EH (cell line): ENCODE results near the gene ATP10A.
"Not testable (repeated sequence)": the region's sequence is repeated elsewhere in the genome, so short reads cannot be mapped to it uniquely, and the experiment has no call there.

Source experiments
- DNase-seq: peaks from one replicate; pipeline ENCODE4 v3.0.0-alpha.2; 2015; ENCODE audit warnings: low read depth

ATP10A gene

DNA sequence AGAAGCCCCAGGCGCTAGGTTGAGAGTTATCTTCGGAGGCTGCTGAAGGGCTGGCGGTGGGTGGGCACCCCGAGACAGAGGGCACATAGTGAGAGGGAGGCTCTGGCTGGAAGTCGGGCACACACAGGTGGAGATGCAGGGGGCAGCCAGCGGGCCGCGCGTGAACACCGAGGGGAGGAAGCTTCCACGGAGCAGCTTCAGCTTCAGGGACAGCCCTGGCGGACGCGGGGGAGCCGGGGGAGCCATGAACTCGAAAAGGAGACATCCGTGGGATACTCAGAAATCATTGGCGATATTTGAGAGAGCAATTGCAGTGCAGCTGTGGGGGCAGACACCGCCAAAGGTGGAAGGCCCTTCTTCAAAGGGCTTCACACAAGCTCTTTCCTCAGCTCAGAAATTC is 204.6 kb downstream of the ATP10A start:
- no peak for DNase-seq

- DNase-seq: no peak
These were observed 207.7 kb downstream of the ATP10A start for GRCh38 chr15:25655207-25655948.

- no peak for DNase-seq
These were observed 209.8 kb downstream of the ATP10A start for GRCh38 chr15:25653371-25653770.

DNA sequence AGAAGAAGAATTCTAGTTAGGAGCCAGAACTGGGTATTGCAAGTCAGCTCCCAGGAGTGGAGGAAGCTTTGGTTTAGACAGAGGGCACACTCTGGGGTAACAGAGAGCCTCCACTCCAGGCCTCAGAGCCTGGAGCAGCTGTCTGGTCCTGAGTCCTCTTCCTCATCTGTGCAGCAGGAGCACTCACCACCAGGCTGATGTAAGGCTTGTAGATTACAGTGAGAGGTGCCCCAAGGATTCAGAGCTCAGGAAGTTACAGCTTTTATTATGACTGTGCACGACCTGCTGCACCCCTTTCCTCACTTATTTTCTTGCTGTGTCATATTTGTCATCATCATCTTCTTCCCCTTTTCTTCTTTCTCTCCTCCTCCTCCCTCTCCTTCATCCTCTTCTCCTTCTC is 210.4 kb downstream of the ATP10A start:
- DNase-seq: no peak

DNA sequence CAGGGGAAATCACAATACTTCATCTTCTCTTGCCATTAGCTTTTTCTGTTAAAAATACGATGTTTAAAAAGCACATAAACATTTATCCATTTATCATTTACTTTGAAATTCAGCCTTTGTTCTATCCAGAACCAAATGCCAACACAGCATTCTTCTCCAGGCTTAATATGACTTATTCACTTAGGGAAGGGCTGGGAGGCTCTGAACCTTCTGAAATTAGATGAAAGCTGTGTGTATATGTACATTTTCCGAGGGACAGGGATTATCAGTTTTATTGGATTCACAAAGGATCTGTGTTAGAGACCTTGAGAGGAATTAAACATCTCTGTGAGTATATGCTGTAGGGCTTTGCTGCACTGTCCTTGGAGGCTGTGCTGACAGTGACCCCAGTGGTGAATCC is 213.7 kb downstream of the ATP10A start:
- DNase-seq: no peak

DNA sequence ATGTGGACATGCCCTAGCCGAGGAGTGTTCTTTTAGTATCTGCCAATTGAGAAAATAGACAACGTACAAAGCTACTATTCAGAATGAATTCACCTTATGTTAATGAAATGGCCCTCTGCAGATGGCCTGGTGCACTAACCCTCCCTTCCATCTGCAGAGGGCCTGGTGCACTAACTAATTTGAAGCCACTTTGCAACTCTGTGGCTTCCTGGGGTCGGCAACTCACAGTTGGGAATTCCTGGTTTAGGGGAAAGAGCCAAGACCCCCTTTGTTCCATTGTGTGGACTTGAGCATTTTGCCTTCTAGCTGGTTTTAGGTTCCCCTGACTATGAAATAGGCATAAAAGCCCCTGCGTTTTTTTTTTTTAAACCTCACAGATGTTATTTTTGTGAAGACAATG is 220.0 kb downstream of the ATP10A start:
- no peak for DNase-seq

GRCh38 chr15:25641762-25642161 is 221.4 kb downstream of the ATP10A start:
- DNase-seq: no peak

DNA sequence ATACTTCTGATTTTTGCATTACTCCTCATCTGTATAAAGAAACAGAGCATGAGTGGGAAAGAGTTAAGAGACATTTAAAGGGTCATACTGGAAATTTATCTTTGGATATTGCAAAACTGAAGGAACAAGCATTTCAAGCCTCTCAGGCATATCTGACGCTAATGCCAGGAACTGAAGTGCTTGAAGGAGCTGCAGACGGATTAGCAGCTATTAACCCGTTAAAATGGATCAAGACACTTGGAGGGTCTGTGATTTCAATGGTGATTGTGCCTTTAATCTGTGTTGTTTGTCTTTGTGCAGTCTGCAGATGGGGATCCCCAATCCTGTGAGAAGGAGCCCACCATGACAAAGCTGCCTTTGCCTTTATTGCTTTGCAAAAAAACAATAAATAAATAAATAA is 221.8 kb downstream of the ATP10A start:
- no peak for DNase-seq

- not testable (repeated sequence) for DNase-seq
These were observed 222.2 kb downstream of the ATP10A start for GRCh38 chr15:25640959-25641358.

DNA sequence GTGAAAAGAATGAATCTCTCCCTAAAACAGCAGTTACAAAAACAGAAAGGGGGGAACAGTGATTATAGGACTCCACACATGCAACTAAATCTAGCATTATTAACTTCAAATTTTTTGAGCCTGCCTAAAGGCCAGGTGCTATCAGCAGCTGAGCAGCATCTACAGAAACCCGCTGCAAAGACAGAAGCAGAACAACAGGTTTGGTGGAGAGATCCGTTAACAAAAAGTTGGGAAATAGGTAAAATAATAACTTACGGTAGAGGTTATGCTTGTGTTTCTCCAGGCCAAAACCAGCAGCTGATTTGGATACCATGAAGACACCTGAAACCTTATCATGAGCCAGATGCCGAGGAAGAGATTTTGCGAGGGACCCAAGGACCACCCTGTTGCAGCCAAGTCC is 222.7 kb downstream of the ATP10A start:
- DNase-seq: no peak

DNA sequence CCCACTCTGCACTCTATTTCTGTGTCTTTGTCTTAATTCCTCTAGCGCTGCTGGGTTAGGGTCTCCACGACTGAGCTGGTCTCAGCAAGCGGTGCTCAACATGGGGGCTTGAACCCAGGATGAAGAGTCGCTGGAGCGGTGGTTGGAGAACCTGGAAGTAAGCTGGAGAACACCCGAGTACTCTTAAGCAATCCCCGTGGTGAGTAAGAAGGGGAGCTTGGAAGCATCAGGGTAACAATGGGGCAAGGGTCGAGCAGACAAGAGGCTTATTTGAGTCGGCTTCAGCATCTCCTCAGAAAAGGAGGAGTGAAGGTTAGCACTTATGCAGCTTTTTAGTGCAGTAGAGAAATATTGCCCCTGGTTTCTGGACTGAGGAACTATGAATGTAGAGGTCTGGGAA is 226.6 kb downstream of the ATP10A start:
- not testable (repeated sequence) for DNase-seq

DNA sequence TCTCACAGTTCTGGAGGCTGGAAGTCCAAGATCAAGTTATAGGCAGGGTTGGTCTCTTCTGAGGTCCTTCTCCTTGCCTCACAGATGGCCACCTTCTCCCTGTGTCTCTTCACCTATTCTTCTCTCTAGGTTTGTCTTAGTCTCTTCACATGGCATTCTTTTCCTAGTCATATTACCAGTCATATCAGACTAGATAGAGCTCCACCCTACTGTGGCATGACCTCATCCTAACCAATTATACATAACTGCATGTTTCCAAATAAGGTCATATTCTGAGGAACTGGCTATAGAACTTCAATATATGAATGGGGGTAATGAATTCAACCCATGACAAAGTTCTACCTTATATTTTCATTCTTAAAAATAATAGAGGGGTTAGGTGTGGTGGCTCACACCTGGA is 227.9 kb downstream of the ATP10A start:
- peak; percentile 24 for DNase-seq

DNA sequence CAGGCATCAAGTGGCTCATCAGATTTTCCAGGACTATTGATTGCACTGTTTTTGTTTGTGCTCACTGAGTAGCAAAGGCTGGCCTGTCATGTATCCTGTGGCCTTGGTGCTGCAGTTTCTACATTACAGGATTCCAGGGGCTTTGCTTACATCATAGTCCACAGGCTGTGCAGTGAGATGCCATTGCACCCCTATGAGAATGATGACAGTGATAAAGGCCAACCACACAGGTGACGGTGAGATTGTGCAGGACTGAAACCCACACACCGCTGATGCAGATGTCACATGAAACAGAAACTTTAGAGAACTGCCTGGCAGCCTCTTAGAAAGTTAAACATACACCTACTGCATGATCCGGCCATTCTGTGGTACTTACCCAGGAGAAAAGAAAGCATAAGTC is 229.3 kb downstream of the ATP10A start:
- DNase-seq: no peak

DNA sequence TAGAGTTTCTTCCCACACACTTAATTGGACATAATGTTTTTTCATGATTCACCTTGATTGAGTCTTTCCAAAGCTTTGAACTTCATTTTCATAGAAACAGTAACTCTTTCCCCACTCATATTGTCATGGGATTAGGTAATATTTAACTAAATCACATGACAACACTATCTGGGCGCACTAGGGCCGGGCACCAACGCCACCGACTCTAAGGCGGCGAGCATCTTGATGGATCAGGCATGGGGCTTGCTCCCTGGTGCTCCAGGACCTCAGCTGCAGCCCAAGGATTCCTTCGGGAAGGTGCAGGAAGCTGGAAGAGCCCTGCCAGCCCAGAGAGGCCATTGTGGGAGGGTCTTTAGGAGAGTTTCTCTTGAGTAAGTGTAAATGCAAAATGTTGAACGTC is 231.2 kb downstream of the ATP10A start:
- no peak for DNase-seq
